Activated T-helper 1 cell treated with Interleukin-2 at 50 U/mL for 16 hours (primary cell): Measurements from ENCODE around the gene RFFL.

Source experiments
- DNase-seq: peaks from one replicate; pipeline ENCODE4 v3.0.0-alpha.2; 2020; ENCODE audit warnings: low read depth

The RFFL gene

DNA sequence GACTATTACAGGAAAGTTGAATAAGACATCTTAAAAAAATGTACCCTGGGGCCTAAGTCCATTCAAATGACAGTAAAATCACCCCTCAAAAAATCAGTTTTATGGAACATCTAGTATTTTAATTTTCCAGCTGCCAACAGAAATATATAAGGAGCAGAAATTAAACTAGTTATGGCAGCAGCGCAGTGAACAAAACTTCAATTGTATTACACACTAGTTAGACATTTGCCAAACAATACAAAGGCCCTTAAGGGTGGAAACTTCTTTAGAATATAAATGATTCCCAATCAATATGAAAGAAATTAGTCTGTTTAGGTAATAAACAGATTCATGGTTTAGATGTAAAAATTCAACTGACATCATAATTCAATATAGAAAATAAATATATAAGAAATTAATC, 18.1 kb upstream of the RFFL start:
- no peak for DNase-seq

DNA sequence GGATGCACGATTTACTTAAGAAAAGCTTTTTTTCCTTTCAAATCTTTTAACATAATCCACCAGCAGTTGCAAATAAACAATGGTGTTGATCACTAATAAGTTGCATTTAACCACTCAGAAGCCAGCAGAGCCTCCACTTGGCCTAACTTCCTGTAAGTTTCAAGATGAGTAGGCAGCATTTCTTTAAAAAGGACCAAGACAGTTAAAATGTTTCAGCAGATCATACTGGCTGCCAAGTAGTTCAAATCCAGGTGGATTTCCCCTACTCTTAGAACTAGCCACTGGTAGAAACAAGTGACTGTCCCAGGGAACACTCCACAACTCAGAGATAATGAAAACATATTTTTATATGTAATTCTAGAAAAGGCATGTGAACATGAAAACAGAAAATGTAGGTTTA, 17.0 kb upstream of the RFFL start:
- no peak for DNase-seq

DNA sequence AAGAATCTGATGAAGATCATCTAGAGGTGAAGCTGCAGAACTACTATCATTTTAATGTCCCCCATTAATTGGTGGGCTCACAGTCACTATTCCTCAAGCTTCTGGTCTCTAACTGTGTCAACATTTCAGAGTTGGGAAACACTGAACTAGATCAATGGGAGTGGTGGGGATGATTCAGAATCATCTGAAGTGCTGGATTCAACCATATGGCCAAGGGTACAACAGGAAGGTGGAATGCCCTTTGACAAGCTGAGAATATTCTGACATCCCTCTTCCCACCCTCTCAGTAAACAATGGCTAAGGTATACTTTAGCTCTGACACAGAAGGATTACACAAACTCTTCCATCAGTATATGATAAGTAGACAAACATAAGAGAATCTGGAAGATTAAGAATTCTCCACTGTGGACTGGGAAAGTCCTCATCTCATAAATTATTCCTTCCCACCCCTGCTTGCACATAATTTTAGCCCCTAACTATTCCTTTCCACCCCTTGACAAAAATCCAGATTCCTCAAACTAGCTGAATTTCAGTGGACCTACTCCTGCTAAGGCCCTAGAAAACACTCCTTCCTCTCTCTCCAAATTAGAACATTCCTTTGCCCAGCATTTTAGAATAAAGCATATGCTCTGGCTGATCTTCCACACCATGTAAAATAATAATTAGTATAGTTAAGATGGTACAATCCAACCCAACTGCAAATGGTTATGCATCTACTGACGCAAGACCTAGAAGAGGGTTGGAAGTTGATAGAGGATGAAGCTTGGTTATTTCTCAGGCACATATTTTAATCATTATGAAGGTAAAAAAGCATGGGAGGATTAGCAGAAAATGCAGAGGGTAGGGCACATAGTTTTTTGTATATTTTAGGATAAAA, 16.3 kb upstream of the RFFL start:
- DNase-seq, result no peak

DNA sequence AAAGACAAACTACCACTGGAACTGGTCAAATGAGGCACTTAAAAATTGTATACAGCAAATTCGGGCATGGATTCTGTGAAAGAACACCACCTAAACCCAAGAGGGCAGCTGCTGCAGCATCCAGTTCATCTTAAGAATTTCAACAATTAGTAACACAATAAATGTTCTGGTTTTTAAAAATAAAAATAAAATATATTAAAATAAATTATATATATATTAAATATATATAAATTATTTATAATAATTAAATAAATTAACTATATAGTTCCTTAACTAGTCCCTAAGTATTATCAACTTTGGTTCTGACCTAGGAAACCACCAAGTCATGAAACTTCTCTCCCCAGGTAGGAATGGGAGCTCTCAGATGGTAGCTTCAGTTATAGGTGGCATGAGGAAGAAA, 13.4 kb upstream of the RFFL start:
- no peak for DNase-seq

DNA sequence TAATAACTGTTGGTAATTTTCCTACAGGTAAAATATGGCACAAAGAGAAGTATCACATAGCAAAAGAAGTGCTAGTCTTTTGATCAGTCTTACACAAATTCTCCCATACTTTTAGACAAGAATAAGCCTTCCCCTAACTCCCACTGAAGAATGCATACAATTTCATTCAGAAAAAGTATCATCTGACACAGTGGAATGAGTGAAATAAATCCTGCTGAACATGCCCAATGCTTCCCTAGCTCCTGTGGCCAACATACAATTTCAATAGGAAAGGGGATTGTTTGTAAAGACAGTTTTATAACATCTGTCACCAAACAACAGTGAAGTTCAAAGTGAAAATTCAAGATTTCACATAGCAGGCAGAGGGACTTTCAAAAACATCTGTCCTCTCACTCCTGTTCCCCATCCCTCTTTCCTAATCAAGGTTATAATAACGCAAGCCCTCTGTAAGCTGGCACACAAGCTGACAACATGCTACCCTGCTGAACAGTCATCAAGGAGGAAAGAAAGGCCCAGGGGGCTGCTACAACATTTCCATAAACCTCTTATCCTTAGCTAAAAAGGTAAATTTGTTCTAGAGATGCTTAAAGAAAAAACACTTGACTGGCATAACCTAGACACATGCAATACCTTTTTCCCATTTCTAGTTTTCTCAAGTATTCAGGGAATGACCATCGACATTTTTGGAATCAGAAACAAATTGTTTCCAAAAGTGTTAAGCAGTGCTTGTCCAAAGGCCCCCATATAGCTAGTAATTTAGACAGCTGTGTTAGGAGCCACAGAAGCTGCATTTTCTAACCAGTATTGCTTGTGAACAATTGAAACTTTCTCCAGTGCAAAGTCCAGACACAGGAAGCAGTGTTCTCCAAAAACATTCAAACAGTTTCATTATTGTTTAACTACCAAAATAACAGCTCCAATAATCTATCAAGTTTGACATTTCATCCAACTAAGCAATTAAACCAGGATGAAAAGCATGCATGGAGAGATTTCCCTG, 11.5 kb upstream of the RFFL start:
- DNase-seq, result no peak

DNA sequence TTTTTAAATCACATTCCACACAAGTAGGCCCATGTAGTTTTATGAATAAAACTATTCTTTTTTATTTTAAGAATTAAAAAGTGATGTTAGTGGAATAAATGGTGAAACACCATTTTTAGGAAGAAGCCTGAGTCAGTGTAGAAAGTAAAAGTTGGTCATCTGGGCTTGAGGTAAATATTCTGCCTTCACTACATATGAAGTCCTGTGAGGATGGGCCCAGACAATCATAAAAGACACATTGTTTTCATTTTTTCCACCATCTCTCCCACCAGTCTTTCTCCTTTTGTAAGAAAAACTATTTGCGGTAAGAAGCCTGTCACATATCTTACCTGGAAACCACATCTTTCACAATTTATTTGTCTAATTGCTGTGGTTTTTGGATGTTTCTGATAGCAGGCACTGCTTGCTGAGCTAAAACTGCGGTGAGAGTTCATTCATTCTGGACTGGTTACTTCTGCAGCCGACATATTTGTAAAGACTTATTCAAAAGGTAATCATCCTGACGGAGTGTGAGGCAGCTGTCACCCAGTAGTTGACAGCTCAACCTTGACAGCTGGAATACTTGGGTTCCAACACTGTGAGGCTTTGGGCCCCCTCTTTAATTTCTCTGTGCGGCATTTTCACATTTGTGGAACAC, 10.6 kb upstream of the RFFL start:
- DNase-seq, result no peak

DNA sequence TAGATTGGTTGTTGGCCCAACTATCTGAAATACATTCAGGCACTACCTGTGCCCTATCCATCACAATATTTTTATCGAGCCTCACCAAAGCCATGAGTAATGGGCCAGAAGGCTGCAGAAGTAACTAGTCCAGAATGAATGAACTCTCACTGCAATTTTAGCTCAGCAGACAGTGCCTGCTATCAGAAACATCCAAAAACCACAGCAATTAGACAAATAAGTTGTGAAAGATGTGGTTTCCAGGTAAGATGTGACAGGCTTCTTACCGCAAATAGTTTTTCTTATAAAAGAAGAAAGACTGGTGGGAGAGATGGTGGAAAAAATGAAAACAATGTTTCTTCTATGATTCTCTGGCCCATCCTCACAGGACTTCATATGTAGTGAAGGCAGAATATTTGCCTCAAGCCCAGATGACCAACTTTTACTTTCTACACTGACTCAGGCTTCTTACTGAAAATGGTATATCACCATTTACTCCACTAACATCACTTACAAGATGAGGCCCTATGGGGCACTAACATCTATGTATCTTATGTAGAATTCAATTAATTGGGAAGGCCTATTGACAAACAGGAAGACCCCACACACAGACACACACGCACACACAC, 9.8 kb upstream of the RFFL start:
- no peak for DNase-seq

DNA sequence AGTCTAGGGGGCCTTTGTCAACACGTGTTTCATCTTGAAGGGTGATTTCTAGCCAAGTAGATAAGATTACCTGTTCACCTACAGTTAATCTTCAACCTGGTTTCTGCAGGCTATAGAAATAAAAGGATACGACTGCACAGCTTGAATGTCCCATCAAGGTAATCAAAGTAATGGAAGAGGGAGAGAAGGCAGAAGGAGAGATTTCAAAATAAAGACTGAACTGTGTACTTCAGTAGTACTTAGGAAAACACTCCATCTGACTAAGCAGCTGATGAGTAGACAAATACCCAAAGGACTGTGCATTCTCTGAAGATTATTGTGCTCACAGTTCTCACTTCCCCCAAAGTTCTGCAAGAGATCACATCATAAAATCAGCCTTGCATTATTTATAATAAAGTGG, 5.8 kb upstream of the RFFL start:
- DNase-seq, result no peak

DNA sequence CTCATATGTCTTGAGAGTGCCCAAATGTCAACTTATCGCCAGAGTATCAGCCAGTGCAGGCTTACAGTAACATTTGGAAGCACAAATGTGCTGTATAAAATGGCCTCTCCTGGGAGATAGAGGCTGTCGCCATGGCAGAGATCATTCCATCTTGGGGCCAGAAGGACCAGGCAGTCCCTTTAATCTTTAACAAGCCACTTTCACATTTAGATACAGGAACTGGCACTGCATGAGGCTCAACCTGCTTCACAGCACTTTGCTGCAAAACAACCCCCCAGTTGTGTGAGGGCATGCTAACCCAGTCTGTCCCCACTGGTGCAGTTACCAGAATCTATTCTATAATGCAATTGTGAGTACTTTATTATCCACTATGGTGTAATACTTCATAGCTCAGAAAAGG, 4.7 kb upstream of the RFFL start:
- DNase-seq, result no peak

DNA sequence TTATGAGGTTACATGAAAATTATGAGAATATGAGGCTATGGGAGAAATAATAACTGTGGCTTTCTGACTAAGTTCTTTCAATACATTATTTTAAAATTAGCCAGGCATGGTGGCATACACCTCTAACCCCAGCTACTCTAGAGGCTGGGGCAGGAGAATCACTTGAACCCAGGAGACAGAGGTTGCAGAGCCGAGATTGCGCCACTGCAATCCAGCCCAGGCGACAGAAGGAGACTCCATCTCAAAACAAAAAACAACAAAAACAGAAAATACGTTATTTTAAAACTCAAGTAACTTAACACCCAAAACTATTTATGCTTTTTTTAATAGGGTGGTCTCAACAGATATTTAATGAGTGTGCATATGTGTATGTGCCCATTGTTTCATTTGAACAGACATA, 2.4 kb upstream of the RFFL start:
- no peak for DNase-seq

DNA sequence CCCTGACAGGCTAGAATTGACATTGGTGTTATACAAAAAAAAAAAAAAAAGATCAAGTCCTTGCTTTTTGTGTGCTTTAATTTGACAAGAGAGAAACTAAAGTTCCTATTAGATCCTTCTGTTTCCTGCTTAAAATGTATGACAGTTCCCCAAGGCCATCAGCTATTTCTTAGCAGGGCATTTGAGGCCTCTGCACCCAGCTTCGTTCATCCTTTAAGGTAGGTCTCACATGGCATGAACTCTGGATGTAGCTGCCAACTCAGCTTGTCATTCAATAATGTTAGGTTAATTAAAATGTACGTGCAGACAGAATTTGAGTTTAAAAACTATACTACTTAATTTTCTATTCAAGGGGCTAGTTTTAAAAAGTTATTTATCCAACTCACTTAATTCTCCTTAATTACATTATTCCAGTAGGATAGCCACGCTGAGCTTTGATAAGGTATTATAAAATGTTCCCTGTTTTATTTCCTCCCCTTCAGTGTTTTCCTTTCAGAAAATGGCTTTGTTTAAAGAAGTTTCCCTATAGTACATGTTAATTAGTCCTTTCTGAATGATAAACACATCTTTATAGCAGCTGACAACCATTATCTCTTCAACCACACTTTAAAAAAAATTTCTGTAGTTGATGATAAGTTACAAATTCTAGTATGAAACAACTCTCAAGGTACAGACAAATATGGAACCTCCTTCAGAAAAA, 1.2 kb upstream of the RFFL start:
- DNase-seq, result no peak

DNA sequence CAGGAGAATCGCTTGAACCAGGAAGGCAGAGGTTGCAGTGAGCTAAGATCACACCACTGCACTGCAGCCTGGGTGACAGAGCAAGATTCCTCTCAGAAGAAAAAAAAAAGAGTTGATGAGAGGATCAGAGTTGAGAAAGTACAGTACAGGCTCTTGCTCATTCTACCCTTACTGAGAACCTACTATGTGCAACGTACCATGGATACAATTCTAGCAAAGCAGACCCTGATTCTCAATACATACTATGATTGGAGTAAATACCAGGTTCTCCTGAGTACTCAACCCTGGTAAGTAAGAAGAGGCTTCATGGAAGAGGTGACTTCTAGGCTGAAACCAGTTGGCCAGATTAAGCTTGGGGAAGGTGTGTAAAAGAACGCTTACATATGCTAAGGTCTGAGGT, 1.2 kb downstream of the RFFL start:
- DNase-seq, result no peak

DNA sequence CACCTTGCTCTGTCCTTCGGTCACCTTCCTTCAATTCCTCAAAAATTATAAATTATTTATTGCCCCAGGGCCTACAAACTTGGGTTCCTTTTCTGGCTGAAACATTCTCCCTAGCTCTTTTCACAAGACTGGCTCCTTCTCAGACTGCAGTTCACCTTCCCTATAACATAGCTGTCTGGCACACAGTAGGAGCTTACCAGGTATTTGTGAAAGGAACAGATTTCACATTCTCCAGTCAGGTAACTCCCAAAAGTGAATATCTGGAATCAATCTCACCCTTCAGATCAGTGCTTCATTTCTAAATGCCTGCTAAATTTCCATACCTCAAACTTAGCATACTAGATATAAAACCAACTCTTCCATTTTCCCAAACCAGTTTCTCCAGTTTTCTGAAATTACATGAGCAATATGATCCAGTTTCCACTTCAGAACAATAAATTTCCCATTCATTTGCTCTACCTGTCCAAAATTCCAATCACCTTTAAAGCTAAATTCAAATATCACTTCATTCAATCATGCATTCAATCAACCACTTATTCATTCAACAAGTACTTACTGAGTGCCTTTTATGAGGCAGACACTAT, 6.1 kb downstream of the RFFL start:
- no peak for DNase-seq

DNA sequence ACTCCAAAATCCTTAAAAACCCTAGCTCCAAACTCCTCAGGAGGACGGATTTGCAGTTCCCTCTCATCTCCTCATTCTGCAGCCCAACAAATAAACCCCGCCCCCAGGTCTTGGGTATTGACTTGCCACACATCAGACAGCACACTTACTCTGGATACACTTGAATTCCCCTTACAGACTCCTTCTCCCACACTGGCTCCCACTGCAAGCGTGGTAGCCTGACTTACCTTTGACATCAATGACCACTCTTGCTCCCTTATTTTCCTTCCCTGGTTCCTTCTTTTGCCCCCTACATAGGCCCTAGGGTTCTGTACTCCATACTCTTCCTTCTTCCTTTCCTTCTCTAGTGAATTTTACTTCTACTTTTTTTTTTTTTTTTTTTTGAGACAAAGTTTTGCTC, 7.5 kb downstream of the RFFL start:
- no peak for DNase-seq

DNA sequence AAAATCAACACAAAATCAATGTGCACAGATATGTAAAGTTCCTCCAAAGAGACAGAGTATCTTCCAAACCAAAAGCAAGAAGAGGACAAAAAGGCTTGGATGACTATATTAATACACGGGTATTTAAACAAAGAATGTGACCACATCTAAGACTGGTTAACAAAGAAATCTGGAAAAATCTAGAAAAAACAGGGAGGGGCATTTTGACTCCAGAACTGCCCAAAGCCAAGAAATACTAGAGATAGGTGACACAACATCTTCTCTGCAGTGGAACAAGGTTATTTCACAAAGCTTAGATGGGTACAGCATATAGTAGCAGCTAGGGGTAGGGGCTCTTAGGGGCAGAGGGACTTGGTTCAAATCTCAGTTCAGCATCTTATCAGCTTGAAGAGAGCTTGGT, 10.3 kb downstream of the RFFL start:
- no peak for DNase-seq

DNA sequence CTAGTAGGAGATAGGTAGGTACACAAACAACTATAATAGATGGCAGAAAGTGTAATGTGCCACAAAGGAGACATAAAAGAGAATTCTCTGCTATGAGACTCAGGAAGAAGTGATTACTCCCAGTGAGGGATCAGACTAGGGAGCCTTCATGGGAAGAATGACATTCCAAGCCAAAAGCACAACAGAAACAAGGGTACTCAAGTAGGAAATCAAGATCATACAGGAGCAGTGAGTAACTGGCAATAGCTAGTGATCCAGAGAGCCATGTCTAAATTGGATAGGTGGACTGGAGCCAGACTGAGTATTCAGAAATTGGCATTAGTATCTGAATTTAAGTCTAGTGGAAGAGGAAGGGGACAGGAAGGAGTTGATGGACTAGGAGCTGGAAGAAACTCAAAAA, 10.7 kb downstream of the RFFL start:
- no peak for DNase-seq

DNA sequence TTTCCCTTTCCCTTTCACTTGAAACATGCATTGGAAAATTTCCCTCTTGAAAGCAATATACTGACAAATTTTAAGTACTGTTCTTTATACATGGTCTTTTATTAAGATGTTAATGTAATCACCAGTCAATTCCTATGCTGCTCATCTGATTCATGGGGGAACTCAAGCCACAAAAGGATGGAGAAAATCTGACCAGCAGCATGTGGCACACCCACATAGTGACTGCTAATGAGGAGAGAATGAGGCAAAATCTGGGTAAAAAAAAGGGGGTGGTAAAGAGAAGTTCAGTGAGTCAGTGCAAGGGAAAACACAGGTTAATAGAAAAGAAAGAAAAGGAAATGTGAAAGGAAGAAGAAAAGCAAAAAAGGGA, 11.3 kb downstream of the RFFL start:
- DNase-seq, result no peak

DNA sequence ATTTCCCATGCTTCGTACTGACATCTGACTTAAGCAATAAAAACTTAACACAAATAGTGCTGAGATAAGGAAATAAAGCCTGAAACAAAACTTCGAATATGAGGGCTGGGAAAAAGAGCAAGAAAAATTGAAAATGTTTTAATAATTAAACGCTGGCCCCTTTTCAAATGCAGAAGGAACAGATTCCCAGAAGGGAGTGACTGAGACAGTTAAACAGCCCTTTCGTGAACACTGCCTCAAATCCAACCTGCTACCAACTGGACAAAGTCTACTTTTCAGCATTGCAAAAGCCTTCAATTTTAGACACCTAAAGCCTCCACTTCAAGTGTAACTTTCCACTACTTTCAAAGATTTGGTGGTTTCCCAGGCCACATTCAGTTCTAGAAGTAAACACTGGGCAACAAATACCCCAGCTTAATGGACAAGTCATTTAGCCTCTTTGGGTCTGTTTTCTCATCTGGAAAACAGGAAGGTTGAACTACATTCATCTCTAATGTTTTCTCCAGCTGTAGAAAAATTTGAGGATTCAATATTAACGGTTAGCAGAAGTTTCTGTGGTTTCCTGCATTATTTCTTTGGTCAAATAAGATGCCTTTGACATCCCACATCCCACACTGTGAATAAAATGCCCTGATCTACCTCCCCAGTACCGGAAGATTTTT, 11.8 kb downstream of the RFFL start:
- no peak for DNase-seq

DNA sequence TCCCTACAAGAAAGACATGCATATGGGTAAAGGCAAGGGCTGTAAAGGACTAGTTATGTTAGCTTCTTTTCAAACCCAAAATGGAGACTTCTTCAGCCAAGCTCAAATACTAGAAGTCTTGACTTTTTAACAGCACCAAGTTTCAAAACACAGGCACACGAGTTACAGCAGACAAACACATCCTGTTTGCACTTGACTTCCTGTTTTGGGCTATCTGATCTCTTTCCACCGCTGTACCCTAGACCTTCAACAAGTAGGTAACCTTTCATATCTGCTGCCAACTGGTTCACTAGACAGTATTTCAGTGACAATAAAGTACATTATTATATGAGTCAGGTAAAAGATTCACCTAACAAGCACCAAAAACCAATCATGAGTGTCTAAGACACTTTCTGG, 12.3 kb downstream of the RFFL start:
- DNase-seq, result peak; percentile 18

DNA sequence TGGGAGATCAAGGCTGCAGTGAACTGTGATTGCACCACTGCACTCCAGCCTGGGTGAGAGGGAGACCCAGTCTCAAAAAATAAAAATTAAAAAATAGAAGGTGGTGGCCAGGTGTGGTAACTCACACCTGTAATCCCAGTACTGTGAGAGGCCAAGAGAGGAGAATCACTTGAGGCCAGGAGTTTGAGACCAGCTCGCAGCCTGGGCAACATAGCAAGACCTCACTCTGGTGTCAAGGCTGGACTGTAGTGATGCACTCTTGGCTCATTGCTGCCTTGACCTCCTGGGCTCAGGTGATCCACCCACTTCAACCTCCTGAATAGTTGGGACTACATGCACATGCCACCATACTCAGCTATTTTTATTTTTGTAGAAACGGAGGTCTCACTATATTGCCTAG, 13.3 kb downstream of the RFFL start:
- no peak for DNase-seq
